Pulmonary artery endothelial cell (primary cell): ENCODE results near the gene MZT2B. TPM values are rescaled to one million over a fixed set of nuclear protein-coding genes. Genes with fewer than 3 reads are reported as not detected.
"Not testable (repeated sequence)": the region's sequence is repeated elsewhere in the genome, so short reads cannot be mapped to it uniquely, and the experiment has no call there.

Source experiments
- DNase-seq: peaks from one replicate; pipeline ENCODE4 v3.0.0-alpha.2; 2011; ENCODE audit warnings: low read depth, low spot score
- total RNA-seq: library from RNA; depleted of rRNA; stranded (reverse); fragments of >200 nt; gene quantifications from 2 replicates; pipeline ENCODE4 v1.2.3, GENCODE V29; 2014

The MZT2B gene
- total RNA-seq, 1 donor from 2014 or later = 215 TPM

DNA sequence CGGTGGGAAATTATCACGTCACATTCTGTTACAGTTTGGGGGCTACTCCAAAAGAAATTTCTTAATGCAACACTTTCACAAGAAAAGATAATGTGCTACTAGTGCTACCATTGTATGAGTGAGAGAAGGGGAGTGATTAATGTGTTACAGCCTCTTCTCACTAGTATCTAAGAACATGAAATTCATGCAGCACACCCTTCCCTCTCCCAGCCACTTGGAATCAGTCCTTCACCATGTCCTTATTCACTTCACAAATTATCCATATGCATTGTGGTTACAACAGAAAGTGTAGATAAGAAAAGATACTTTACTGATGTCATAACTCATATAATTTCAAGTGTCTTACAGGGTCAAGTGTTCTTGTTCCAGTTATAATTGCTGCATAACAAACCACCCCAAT lies 37.1 kb downstream of the MZT2B start:
- DNase-seq = not testable (repeated sequence)

- DNase-seq = not testable (repeated sequence)
These were observed 38.4 kb downstream of the MZT2B start for GRCh38 chr2:130220505-130220904.

DNA sequence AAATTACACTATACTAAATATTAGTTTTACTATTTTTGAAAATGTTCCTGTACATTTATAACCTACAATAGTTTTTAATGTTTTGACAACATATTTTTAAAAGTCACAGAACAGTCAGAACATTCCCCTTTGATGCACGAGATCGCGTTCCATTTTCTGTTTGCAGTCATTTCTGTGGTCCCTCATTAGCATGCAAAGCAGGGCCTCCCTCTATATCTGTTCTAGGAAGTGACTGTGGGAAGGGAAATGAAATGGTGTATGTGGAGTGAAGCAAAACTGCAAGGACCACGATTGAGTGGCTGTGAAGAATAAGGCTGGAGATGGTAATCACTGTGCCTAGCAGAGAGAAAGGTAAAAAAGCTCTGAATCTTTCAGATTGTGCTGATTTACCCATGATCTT lies 40.5 kb downstream of the MZT2B start:
- not testable (repeated sequence) for DNase-seq

DNA sequence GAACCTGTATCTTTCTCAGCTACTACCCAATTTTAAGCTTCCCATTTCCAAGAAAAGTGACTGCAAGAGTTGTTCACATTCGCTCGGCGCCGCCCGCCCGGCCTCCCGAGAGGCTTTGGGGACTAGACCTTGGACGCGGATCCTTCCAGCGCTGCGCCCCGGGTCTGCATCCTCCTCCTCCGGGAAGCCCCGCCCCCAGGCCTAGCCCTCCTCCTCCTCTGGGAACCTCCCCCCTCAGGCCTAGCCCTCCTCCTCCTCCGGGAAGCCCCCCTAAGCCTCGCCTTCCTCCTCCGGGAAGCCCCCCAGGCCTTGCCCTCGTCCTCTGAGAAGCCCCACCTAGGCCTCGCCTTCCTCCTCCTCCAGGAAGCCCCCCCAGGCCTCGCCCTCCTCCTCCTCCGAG lies 45.9 kb downstream of the MZT2B start:
- DNase-seq = not testable (repeated sequence)

- DNase-seq = not testable (repeated sequence)
These were observed 46.6 kb downstream of the MZT2B start for GRCh38 chr2:130228467-130229160.

GRCh38 chr2:130229161-130229510 lies 47.1 kb downstream of the MZT2B start:
- not testable (repeated sequence) for DNase-seq

GRCh38 chr2:130230376-130230775 lies 48.3 kb downstream of the MZT2B start:
- DNase-seq = not testable (repeated sequence)

GRCh38 chr2:130230907-130231306 lies 48.8 kb downstream of the MZT2B start:
- not testable (repeated sequence) for DNase-seq

GRCh38 chr2:130231656-130232055 lies 49.6 kb downstream of the MZT2B start:
- DNase-seq = no peak

DNA sequence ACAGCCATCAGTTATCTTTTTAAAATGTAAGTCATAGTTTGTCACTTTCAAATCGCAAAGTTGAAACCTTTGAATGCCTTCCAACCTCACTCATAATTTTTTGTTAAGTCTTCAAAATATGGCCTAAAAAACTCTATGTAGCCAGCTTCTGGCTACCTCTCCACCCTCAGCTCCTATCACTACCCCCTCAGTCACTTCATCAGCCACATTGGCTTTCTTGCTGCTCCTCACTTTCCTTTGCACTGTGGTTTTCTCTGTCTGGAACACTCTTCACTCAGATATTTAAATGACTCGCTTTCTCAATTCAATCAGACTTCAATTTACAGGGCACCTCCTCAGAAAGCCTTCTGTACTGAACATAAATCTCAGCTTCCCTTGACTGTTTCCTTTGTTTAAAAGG lies 51.0 kb downstream of the MZT2B start:
- not testable (repeated sequence) for DNase-seq

DNA sequence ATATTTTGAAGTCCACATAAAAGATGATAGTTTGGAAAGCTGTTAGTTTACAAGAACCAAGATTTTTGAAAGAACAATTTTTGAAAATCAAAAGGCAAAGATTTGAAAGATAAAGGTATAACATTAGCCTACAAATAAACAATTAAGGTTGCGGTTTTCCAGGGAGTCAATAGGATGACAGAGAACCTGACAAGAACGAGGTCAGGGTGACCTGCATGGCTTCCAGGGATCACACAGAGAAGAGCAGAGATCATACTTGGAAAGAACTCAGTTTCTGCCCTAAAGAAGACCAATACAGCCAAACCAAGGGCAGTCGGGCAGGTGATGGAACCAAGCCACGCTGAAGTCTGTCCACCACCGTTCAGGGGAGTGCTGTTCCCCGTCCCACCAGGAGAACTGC lies 57.5 kb downstream of the MZT2B start:
- not testable (repeated sequence) for DNase-seq

Other genes starting within 250 kb of the MZT2B start
- gene RAB6C, start 202.6 kb upstream of the MZT2B start, total RNA-seq = not detected in 2 replicates
- under 0.01 TPM in 1 of 2 replicates, not detected in the other for gene POTEF, start 53.0 kb upstream of the MZT2B start, total RNA-seq
- 1.2 and 1.5 TPM in 2 replicates for gene CCDC74B, start 37.1 kb upstream of the MZT2B start, total RNA-seq
- 14.8 and 17.2 TPM in 2 replicates for gene SMPD4, start 660 bp upstream of the MZT2B start, total RNA-seq
- gene TUBA3E, start 16.2 kb downstream of the MZT2B start, total RNA-seq = not detected in 2 replicates
- 127 and 144 TPM in 2 replicates for gene IMP4, start 160.6 kb downstream of the MZT2B start, total RNA-seq
- gene PTPN18, start 173.8 kb downstream of the MZT2B start, total RNA-seq = 15.1 and 21.6 TPM in 2 replicates